Ovary (tissue), 9 donors: ENCODE measurements around the gene SLC7A7. TPM values are rescaled to one million over a fixed set of nuclear protein-coding genes. Genes with fewer than 3 reads are reported as not detected.
"Not testable (repeated sequence)": the region's sequence is repeated elsewhere in the genome, so short reads cannot be mapped to it uniquely, and the experiment has no call there.

Source experiments
- DNase-seq, 5 donors: peaks; one replicate each; pipeline ENCODE4 v3.0.0-alpha.2; 2019 to 2020
- H3K27ac ChIP-seq, 2 donors: fragments of 200-600 bp; one replicate each; pipeline versions ENCODE4 v1.5.1 to v1.8.0; 2019 to 2022
- H3K27me3 ChIP-seq: fragments of 200-600 bp; one replicate; pipeline ENCODE4 v1.8.0; 2022
- H3K36me3 ChIP-seq: fragments of 200-600 bp; sonication (generic); one replicate; pipeline ENCODE4 v1.5.1; 2019
- H3K4me1 ChIP-seq: one replicate; pipeline ENCODE4 v1.8.1; 2013; ENCODE audit warnings: mild to moderate bottlenecking, moderate library complexity; ENCODE audit not compliant: insufficient read depth
- H3K4me3 ChIP-seq: fragments of 200-600 bp; sonication (generic); one replicate; pipeline ENCODE4 v1.5.1; 2017
- H3K9me3 ChIP-seq, 2 donors: fragments of 200-600 bp in 1 of 2; sonication (generic) in 1 of 2; one replicate each; pipeline versions ENCODE4 v1.5.1 to v1.8.1; 2013 to 2019; ENCODE audit warnings: mild to moderate bottlenecking in 1 of 2, moderate library complexity in 1 of 2
- CTCF ChIP-seq, 3 donors: fragments of 450-650 bp in 2 of 3; fragments of 200-600 bp in 1 of 3; IDR thresholded peaks; one replicate each; pipeline versions ENCODE4 v1.5.1 to v1.8.0; 2016 to 2022; ENCODE audit warnings: antibody characterized with exemption in 3 of 3, mild to moderate bottlenecking in 1 of 3
- EP300 ChIP-seq: sonication (generic); formaldehyde crosslinking; IDR thresholded peaks from one replicate; pipeline ENCODE4 v1.6.1; 2017; ENCODE audit warnings: antibody characterized with exemption
- POLR2A ChIP-seq: fragments of 450-650 bp; IDR thresholded peaks from one replicate; pipeline ENCODE4 v1.6.1; 2017; ENCODE audit warnings: antibody characterized with exemption, mild to moderate bottlenecking, moderate library complexity
- WGBS, 3 donors: extraction: QIAGEN DNeasy Blood & Tissue Kit in 1 of 3; methylation state at CpG; one replicate each; pipeline versions ENCODE4 v1.1.5 to v1.1.7; 2013 to 2017; 5-methylcytosine and 5-hydroxymethylcytosine counted together
- intact Hi-C, 4 donors: fragments of 100-400 bp; cut with DNase I; formaldehyde crosslinking; loops; one replicate each; pipeline versions ENCODE4 v1.11.0 to v1.15.1; 2022 to 2023
- polyA plus RNA-seq, 2 donors: library from polyadenylated mRNA; stranded (reverse); fragments of 200-250 nt in 1 of 2; fragments of 350-450 nt in 1 of 2; fragmentation: Illumina TruSeq in 1 of 2; extraction: RNeasy Lipid Tissue Mini Kit (QIAGEN cat#74804) in 1 of 2; gene quantifications; one replicate each; pipeline ENCODE4 v1.2.3, GENCODE V29; 2013 to 2014
- total RNA-seq, 7 donors: library from RNA; depleted of rRNA in 2 of 7; stranded (reverse); fragments of >200 nt in 2 of 7; fragmentation: NEBNext Ultra II Directional in 3 of 7; extraction: Animal tissue kit (Norgen Biotek cat#: 25700) in 3 of 7; gene quantifications; one replicate each; pipeline versions ENCODE4 v1.1.0 to v1.2.4, GENCODE V29; 2016 to 2023
- donor health status: DM: no; HTN: no; CAD: no; lungs with moderate emphysema.
- donor health status: DM: no; HTN: no; CAD: no.
- donor health status: Bipolar disorder and iron deficiency.
- donor health status: DM: yes; HTN: yes; CAD: no.
- donor health status: DM: no; HTN: no; CAD: no.
- donor health status: DM: yes; HTN: yes; CAD: no.

Gene SLC7A7
- total and polyA plus RNA-seq, 9 donors, result 0.91 to 25.0 (median 5.1) TPM

GRCh38 chr14:22764382-22764781, 50.9 kb downstream of the SLC7A7 start:
- no peaks in the 10 kb centered on the region for H3K9me3 ChIP-seq
- no peaks in the 10 kb centered on the region for H3K36me3 ChIP-seq
- intact Hi-C loops, result loop anchor here in 1 of 4 donors (10.0 kb wide), 1 partner anchor 170 kb away; the partner anchor contains the start of gene ABHD4
- H3K4me1 ChIP-seq, result peaks cover 2% of the 10 kb centered on the region
- no peak overlapping the region for H3K4me3 ChIP-seq
- TF ChIP-seq EP300, result no peak
- no peak for TF ChIP-seq POLR2A
- no peak for TF ChIP-seq CTCF (IDR thresholded peaks at IDR 0.05)
- WGBS, 3 donors, result 41 to 60% (median 46%) methylated on average over 4 of the region's 4 CpGs
- H3K27ac ChIP-seq, result no peak overlapping the region
- no peaks in the 10 kb centered on the region for H3K27me3 ChIP-seq
- no peak for DNase-seq

- DNase-seq, result no peak
- no peak overlapping the region for H3K4me3 ChIP-seq
- TF ChIP-seq CTCF (IDR thresholded peaks at IDR 0.05) (no peak), EP300 (no peak), POLR2A (no peak)
- H3K4me1 ChIP-seq, result peaks cover 2% of the 10 kb centered on the region
- H3K9me3 ChIP-seq, result no peaks in the 10 kb centered on the region
- 92 to 100% (median 92%) methylated on average over 1 of the region's 1 CpG for WGBS, 3 donors
- H3K27ac ChIP-seq, result no peak overlapping the region
- H3K36me3 ChIP-seq, result no peaks in the 10 kb centered on the region
- intact Hi-C loops, result loop anchor here in 1 of 4 donors (10.0 kb wide), 1 partner anchor 167 kb away; the partner anchor contains the start of gene ABHD4
- H3K27me3 ChIP-seq, result no peaks in the 10 kb centered on the region
These were observed 53.5 kb downstream of the SLC7A7 start for GRCh38 chr14:22761734-22762133.

- 83 to 88% (median 84%) methylated on average over 9 to 10 of the region's 10 CpGs for WGBS, 3 donors
- H3K36me3 ChIP-seq, H3K9me3 ChIP-seq, H3K27me3 ChIP-seq, H3K4me3 ChIP-seq, DNase-seq, H3K27ac ChIP-seq, intact Hi-C loops, H3K4me1 ChIP-seq: not testable (repeated sequence)
These were observed 57.1 kb downstream of the SLC7A7 start for GRCh38 chr14:22757972-22758650.

- no peak overlapping the region for H3K27ac ChIP-seq
These were observed 61.6 kb downstream of the SLC7A7 start for GRCh38 chr14:22753586-22753985.

More at GRCh38 chr14:22753586-22753985, 61.6 kb downstream of the SLC7A7 start:
- DNase-seq, result no peak
- H3K9me3 ChIP-seq, result no peaks in the 10 kb centered on the region
- no peaks in the 10 kb centered on the region for H3K27me3 ChIP-seq
- H3K36me3 ChIP-seq, result no peaks in the 10 kb centered on the region
- TF ChIP-seq EP300 (no peak), CTCF (IDR thresholded peaks at IDR 0.05) (no peak), POLR2A (no peak)
- 70 to 77% (median 70%) methylated on average over 6 of the region's 6 CpGs for WGBS, 3 donors
- intact Hi-C loops, result no loop called here
- H3K4me3 ChIP-seq, result no peak overlapping the region
- no peaks in the 10 kb centered on the region for H3K4me1 ChIP-seq
